ENCODE results near the gene ZMIZ2. TPM values are rescaled to one million over a fixed set of nuclear protein-coding genes. Genes with fewer than 3 reads are reported as not detected.
"Not testable (repeated sequence)": the region's sequence is repeated elsewhere in the genome, so short reads cannot be mapped to it uniquely, and the experiment has no call there.

Gene ZMIZ2
- total RNA-seq, 1 donor from 2014 or later: 12.6 TPM

DNA sequence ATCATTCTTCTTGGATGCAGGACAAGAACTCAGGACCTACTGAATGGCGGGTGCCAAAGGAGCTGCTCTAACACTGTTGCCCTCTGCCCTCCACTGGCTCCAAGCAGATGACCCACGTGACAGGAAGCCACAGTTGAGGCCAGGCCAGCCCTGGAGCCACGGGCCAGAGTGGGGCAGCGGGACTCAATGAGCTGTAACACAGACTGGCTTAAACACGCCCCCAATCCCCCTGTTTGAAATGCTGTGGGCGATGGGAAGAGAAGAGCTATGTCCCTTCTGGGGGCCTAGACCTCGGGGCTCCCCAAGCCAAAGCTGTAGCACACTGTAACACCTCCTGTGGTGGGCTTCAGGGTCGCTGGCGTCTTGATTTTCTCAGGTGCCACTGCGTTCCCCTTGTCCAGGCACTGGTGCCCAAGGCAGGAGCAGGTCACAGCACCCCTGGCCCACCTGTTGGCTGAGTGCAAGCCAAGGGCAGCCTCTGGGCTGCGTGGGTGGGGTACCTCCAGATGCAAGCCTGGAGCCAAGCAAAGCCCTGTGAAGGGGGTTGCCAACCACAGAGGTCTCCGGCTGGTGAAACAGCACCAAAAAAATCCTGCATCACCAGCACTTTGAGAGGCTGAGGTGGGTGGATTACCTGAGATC is 18.6 kb upstream of the ZMIZ2 start:
- DNase-seq: no peak

- not testable (repeated sequence) for DNase-seq
Observed at GRCh38 chr7:44732971-44733370, 15.7 kb upstream of the ZMIZ2 start.

DNA sequence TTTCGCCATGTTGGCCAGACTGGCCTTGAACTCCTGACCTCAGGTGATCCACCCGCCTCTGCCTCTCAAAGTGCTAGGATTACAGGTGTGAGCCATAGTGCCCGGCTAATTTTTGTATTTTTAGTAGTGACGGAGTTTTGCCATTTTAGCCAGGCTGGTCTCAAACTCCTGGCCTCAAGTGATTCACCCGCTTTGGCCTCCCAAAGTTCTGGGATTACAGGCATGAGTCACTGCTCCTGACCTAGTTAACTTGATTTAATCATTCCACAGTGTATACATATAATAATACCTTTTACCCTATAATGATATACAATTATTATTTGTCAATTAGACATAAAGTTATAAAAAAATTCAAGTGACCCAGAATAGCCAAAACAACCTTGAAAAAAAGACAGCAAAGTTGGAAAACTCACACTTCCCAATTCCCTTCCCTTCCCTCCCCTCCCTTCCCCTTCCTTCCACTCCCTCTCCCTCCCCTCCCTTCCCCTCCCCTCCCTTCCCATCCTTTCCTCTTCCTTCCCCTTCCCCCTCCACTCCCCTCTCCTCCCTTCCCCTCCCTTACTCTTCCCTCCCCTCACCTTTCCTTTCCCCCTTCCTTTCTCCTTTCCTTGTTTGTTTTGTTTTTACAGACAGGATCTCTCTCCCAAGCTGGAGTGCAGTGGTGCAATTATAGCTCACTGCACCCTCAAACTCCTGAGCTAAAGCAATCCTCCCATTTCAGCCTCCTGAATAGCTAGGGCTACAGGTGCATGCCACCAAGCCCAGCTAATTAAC is 14.8 kb upstream of the ZMIZ2 start:
- no peak for DNase-seq

DNA sequence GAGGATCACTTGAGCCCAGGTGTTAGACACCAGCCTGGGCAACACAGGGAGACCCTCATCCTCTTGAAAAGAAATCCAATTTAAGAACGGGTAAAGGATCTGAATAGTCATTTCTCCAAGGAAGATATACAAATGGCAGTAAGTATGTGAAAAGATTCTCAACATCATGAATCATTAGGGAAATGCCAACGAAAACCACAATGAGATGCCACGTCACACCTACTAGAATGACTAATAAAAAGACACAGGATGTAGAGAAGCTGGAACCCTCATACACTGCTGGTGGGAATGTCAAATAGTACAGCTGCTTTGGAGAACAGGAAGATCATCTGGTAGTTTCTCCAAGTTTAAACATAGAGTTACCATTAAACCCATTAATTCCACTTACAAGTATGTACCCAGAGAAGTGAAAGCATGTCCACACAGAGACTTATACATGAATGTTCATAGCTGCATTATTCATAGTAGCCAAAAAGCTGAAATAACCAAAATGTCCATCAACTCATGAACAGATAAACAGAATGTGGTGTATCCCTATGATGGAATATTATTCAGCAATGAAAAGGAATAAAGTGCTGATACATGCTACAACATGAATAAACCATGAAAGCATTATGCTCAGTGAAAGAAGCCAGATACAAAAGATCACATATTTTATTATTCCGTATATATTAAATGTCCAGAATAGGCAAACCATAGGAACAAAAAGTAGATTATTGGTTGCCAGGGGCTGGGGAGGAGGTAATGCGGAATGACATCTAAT is 13.1 kb upstream of the ZMIZ2 start:
- DNase-seq: no peak

- no peak for DNase-seq
Observed at GRCh38 chr7:44736896-44737295, 11.8 kb upstream of the ZMIZ2 start.

DNA sequence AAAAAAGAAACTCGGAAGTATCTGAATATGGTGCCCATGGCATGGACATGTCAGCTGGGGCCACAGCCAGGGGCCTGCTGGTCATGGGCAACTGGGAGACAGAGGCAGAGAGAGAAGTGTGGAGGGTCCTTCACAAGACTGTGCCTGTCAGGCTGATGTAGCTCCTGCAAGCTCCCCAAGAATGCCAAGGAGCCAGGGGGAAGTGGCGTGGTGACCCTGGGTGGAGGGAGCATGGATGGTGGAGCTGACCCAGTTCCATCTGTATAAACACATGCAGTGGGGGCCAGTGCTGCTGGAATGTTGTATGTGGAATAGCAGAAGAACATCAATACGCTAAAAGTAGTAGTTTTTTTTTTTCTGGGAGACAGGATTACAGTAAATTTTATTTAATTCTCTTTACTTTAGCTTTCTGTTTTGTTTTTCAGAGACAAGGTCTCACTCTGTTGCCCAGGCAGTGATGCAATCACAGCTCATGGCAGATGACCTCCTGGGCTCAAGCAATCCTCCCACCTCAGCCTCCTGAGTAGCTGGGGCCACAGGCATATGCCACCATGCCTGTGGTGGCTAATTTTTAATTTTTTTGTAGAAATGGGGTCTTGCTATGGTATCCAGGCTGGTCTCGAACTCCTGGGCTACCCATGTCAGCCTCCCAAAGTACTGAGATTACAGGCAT is 10.5 kb upstream of the ZMIZ2 start:
- DNase-seq: no peak

DNA sequence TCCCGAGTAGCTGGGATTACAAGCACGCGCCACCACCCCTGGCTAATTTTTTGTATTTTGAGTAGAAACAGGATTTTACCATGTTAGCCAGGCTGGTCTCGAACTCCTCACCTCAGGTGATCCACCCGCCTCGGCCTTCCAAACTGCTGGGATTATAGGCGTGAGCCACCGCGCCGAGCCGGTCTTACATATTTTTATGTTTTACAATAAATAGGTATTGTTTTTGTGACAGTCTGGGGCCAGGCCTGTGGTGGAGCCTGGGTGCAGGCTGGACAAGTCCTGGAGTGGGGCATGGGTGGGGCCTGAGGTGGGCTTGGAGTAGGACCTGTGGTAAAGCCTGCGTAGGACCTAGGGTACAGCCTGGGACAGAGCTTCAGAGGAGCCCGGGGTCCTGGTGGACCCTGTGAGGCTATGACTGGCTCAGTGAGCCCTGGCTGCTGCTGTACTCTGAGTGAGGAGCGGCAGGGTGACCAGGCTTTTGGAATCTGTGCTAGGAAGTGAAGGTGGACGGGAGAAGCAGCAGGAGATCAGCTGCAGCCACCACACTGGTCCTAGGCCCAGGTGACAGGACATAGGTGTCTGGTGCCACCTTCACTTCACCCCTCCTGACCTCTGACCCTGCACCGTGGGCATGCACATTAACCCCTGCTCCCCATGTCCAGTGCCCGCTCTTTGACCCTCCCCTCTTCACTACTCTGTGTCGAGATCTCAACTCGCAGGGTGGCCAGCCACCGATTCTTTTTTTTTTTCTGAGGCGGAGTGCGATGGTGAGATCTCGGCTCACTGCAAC is 9.6 kb upstream of the ZMIZ2 start:
- DNase-seq: no peak

DNA sequence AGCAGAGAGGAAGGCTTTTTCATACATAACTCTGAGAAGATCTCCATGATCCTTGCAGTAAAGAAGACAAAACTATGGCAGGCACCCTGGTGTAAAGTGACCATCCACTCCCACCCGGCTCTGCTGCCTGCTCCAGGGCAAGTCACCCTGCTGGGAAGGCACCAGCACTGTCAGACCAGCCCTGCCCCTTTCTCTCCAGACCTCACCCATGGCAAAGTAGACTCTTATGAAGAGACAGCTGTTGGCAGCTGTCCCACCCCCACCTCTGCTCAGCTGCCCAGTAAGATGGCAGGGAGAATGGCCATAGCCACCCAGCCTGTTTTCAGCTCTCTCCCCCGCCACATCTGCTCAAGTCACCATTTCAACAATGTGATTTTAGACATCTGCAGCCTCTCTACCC is 8.6 kb upstream of the ZMIZ2 start:
- no peak for DNase-seq

- no peak for DNase-seq
Observed at GRCh38 chr7:44743750-44744149, 4.9 kb upstream of the ZMIZ2 start.

GRCh38 chr7:44748948-44749731 is 493 bp downstream of the ZMIZ2 start:
- DNase-seq: no peak

GRCh38 chr7:44749992-44750391 is 1.3 kb downstream of the ZMIZ2 start:
- DNase-seq: no peak

DNA sequence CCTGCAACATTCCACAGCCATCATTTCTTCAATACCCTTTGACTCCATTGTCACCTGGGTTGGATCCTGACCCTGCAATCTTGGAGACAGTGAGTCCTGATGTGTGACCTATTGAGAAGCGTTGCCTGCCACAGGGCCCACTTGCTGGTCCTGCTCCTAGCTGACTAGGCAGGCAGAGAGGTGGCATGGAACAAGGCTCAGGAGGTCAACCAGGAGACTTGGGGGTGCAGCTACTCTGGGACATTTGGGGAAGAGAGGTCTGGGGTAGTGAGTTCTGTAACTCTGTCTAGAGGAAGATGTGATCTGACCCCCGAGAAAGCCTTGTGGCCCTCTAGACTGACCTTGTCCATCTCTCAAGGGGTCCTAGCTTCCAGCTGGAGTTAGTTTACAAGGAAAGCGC is 1.8 kb downstream of the ZMIZ2 start:
- no peak for DNase-seq

GRCh38 chr7:44750921-44751571 is 2.4 kb downstream of the ZMIZ2 start:
- DNase-seq: no peak

DNA sequence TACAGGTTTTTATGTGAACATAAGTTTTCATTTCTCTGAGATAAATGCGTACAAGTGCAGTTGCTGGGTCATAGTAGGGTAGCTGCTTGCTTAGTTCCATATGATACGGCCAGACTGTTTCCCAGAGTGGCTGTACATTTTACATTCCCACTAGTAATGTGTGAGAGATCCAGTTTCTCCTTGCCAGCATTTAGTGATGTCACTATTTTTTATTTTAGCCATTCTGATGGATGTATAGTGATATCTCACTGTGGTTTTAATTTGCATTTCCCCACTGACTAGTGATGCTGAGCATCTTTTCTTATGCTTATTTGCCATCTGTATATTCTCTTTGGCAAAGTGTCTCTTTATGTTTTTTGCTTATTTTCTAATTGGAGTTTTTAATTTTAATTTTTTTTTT is 4.2 kb downstream of the ZMIZ2 start:
- DNase-seq: no peak

DNA sequence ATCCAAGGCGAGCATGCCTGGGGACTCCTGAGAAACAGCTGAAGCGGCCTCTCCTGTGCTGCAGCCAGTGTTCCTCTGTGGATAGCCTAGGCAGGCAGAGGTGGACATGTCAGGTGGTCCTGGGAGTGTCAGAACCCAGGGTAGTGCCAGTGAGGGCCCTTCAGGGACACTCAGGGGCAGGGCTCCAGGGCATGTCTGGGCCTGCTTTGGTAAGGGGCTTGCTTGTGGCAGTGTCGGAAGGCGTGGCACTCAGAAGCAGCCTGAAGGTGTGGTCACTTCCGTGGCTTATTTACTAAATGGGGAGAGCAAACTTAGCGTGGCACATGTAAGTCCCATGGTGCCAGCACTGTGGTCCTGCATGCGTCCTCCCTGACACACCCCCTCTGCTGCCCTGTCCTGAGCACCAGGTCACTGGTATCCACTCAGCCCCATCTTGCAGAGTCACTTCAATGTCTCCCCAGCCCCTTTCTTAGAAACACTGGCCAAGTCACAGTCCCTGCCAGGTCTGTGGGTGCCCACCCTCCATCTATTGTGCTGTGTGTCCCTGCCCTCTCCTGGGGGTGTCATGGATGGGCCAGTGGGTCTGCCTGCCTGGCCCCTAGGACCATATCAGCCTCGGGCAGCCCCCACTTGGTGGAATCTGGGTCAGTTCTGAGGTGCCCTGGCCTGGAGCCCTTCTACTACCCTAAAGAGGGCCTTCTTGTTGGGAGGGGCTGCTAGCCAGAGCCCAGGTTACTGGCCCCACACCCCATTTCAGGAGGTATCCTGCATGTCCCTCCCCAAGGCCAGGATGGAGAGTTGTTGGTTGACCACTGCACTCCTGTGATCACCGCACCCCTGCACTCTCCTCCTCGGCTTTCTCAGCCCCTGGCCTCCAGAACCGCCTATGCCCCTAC is 6.4 kb downstream of the ZMIZ2 start:
- no peak for DNase-seq

GRCh38 chr7:44755698-44756627 is 7.3 kb downstream of the ZMIZ2 start:
- DNase-seq: no peak

GRCh38 chr7:44756904-44757303 is 8.3 kb downstream of the ZMIZ2 start:
- DNase-seq: no peak

- DNase-seq: peak; percentile 31
Observed at GRCh38 chr7:44757311-44757710, 8.7 kb downstream of the ZMIZ2 start.
